ENCODE results near the gene DLGAP1.
A peak's percentile ranks its signal among the peaks of the same experiment; 100 is the strongest.

DLGAP1 gene

DNA sequence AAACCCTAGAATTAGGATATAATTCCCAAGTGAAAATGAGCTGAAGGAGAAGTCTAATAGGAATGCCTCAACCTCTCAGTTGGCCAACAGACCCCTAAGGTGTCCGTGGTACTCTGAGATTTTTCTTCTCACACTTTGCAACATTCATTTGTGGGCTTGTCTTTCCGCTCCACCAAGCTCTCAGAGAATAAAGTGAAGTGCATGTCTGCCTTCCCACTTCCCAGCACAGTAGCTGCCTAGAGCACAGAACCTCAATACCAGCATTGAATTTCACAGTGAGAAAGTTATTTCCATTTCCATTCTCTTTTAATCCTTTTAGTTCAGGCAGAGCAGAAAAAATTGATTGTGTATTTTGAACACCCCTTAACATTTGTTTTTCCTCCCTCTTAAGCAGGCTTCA is 553.3 kb downstream of the DLGAP1 start:
- POLR2A ChIA-PET, result no interaction called here
- H3K27ac ChIP-seq (ENCODE audit: extremely low read depth, low read depth, low read length), result no peak overlapping the region
- no peaks in the 10 kb centered on the region for H3K36me3 ChIP-seq (ENCODE audit: control insufficient read depth in 2 of 2, insufficient read depth in 1 of 2, low read length in 2 of 2)
- no peaks in the 10 kb centered on the region for H3K4me1 ChIP-seq (ENCODE audit: control insufficient read depth, insufficient read depth, low read length)
- CTCF ChIA-PET, result interaction anchor here (0.5 to 1.3 kb wide), 4 partner anchors 12 to 94 kb away, joined by 3 read pairs; no protein-coding TSS in a partner anchor
- no peaks in the 10 kb centered on the region for H3K9me3 ChIP-seq (ENCODE audit: control insufficient read depth, insufficient read depth, low read depth, low read length)
- TF ChIP-seq ZNF76 (tag by site-specific recombination; IDR thresholded peaks at IDR 0.05; ENCODE audit: borderline replicate concordance, low read depth), result no peak
- no peak for TF ChIP-seq TRIM28 (IDR thresholded peaks at IDR 0.05; ENCODE audit: borderline replicate concordance, low read length)
- H3K4me3 ChIP-seq (ENCODE audit: low read depth, low read length), result no peak overlapping the region

DNA sequence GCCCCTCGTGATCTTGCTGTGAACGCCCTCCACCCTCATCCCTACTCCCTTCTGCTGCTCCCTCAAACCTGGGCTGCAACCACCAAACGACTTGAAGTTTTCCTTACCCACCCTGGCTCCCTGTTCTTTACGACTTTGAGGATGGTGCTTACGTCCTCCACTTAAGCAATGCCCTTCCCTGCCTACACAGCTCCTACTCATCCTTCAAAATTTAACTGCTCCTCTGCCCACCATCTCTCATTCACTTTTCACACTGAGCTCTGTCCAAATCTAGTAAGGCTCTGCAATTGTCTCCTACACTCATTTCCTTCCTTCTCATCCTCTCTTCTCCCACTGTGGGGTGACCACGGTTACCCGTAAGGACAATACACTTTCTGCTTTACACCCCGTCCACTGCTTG is 554.1 kb downstream of the DLGAP1 start:
- TF ChIP-seq ZNF777 (tag by site-specific recombination; IDR thresholded peaks at IDR 0.05; ENCODE audit: borderline replicate concordance), result no peak
- TF ChIP-seq EGR2 (tag by site-specific recombination; IDR thresholded peaks at IDR 0.05; ENCODE audit: low read depth), result peak; percentile 80
- peak; percentile 66 for TF ChIP-seq ZFHX2 (tag by site-specific recombination; conservative IDR thresholded peaks at IDR 0.05)
- CTCF ChIA-PET, result interaction anchor here (0.9 kb wide), 2 partner anchors 12 to 31 kb away, joined by 3 read pairs; no protein-coding TSS in a partner anchor
- H3K9me3 ChIP-seq (ENCODE audit: control insufficient read depth, insufficient read depth, low read depth, low read length), result no peaks in the 10 kb centered on the region

DNA sequence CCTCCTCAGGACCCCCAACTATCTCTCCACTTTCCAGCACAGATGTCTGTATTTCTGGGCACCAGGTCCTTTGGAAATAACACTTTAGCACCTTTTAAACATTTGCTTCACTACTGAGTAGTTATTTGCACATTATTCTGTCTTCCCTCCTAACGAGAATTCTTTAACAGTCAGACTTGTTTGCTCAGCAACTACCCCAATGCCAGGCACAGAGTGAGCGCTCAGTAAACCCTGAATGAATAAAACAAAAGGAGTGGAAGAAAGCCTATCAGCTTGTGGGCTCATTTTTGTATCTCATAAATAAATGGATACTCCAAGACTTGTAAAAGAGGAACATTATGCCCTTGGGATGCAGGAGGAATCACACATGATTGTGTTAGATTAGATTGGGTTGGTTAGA is 554.8 kb downstream of the DLGAP1 start:
- Histone ChIP-seq H3K4me3 (ENCODE audit: low read depth, low read length) (no peak overlapping the region), H3K9me3 (ENCODE audit: control insufficient read depth, insufficient read depth, low read depth, low read length) (no peaks in the 10 kb centered on the region), H3K27ac (ENCODE audit: extremely low read depth, low read depth, low read length) (no peak overlapping the region), H3K36me3 (ENCODE audit: control insufficient read depth in 2 of 2, insufficient read depth in 1 of 2, low read length in 2 of 2) (no peaks in the 10 kb centered on the region), H3K4me1 (ENCODE audit: control insufficient read depth, insufficient read depth, low read length) (no peaks in the 10 kb centered on the region)
- TF ChIP-seq ZNF266 (tag by site-specific recombination; IDR thresholded peaks at IDR 0.05; ENCODE audit: low read depth) (no peak), ZBTB48 (tag by site-specific recombination; IDR thresholded peaks at IDR 0.05) (no peak), GLIS2 (tag by site-specific recombination; IDR thresholded peaks at IDR 0.05) (no peak), KLF7 (tag by site-specific recombination; IDR thresholded peaks at IDR 0.05; ENCODE audit: borderline replicate concordance) (no peak), KLF10 (tag by site-specific recombination; IDR thresholded peaks at IDR 0.05) (no peak), ZNF248 (tag by site-specific recombination; IDR thresholded peaks at IDR 0.05) (no peak), ZNF514 (tag by site-specific recombination; IDR thresholded peaks at IDR 0.05) (no peak), ZNF521 (tag by site-specific recombination; IDR thresholded peaks at IDR 0.05) (no peak), MZF1 (tag by site-specific recombination; IDR thresholded peaks at IDR 0.05; ENCODE audit: borderline replicate concordance) (no peak), ZNF830 (tag by site-specific recombination; IDR thresholded peaks at IDR 0.05; ENCODE audit: low read depth) (no peak), ZNF214 (tag by site-specific recombination; IDR thresholded peaks at IDR 0.05; ENCODE audit: borderline replicate concordance) (no peak), SP7 (tag by site-specific recombination; IDR thresholded peaks at IDR 0.05) (no peak), TCF7L2 (IDR thresholded peaks at IDR 0.05; ENCODE audit: borderline replicate concordance, low read depth, low read length) (no peak), GLI4 (tag by site-specific recombination; IDR thresholded peaks at IDR 0.05) (no peak), IKZF3 (tag by site-specific recombination; IDR thresholded peaks at IDR 0.05) (no peak)
- TF ChIP-seq, protein P1, sequence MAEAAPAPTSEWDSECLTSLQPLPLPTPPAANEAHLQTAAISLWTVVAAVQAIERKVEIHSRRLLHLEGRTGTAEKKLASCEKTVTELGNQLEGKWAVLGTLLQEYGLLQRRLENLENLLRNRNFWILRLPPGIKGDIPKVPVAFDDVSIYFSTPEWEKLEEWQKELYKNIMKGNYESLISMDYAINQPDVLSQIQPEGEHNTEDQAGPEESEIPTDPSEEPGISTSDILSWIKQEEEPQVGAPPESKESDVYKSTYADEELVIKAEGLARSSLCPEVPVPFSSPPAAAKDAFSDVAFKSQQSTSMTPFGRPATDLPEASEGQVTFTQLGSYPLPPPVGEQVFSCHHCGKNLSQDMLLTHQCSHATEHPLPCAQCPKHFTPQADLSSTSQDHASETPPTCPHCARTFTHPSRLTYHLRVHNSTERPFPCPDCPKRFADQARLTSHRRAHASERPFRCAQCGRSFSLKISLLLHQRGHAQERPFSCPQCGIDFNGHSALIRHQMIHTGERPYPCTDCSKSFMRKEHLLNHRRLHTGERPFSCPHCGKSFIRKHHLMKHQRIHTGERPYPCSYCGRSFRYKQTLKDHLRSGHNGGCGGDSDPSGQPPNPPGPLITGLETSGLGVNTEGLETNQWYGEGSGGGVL (tag by site-specific recombination; IDR thresholded peaks at IDR 0.05), result no peak
- TF ChIP-seq, protein P2, sequence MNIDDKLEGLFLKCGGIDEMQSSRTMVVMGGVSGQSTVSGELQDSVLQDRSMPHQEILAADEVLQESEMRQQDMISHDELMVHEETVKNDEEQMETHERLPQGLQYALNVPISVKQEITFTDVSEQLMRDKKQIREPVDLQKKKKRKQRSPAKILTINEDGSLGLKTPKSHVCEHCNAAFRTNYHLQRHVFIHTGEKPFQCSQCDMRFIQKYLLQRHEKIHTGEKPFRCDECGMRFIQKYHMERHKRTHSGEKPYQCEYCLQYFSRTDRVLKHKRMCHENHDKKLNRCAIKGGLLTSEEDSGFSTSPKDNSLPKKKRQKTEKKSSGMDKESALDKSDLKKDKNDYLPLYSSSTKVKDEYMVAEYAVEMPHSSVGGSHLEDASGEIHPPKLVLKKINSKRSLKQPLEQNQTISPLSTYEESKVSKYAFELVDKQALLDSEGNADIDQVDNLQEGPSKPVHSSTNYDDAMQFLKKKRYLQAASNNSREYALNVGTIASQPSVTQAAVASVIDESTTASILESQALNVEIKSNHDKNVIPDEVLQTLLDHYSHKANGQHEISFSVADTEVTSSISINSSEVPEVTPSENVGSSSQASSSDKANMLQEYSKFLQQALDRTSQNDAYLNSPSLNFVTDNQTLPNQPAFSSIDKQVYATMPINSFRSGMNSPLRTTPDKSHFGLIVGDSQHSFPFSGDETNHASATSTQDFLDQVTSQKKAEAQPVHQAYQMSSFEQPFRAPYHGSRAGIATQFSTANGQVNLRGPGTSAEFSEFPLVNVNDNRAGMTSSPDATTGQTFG (tag by site-specific recombination; IDR thresholded peaks at IDR 0.05; ENCODE audit: borderline replicate concordance), result no peak
- TF ChIP-seq, protein P3, sequence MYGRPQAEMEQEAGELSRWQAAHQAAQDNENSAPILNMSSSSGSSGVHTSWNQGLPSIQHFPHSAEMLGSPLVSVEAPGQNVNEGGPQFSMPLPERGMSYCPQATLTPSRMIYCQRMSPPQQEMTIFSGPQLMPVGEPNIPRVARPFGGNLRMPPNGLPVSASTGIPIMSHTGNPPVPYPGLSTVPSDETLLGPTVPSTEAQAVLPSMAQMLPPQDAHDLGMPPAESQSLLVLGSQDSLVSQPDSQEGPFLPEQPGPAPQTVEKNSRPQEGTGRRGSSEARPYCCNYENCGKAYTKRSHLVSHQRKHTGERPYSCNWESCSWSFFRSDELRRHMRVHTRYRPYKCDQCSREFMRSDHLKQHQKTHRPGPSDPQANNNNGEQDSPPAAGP (tag by site-specific recombination; IDR thresholded peaks at IDR 0.05), result no peak
- POLR2A ChIA-PET, result interaction anchor here (0.8 kb wide), 1 partner anchor 793 kb away, joined by 4 read pairs; no protein-coding TSS in a partner anchor
- CTCF ChIA-PET, result interaction anchor here (0.6 kb wide), 1 partner anchor 83 kb away, joined by 3 read pairs; no protein-coding TSS in a partner anchor

More for the DNA sequence above, 554.1 kb downstream of the DLGAP1 start:
- Histone ChIP-seq H3K4me1 (ENCODE audit: control insufficient read depth, insufficient read depth, low read length) (no peaks in the 10 kb centered on the region), H3K36me3 (ENCODE audit: control insufficient read depth in 2 of 2, insufficient read depth in 1 of 2, low read length in 2 of 2) (no peaks in the 10 kb centered on the region), H3K27ac (ENCODE audit: extremely low read depth, low read depth, low read length) (no peak overlapping the region), H3K4me3 (ENCODE audit: low read depth, low read length) (no peak overlapping the region)
- POLR2A ChIA-PET, result interaction anchor here (0.8 kb wide), 1 partner anchor 792 kb away, joined by 4 read pairs; no protein-coding TSS in a partner anchor
